Chondrocyte (in vitro differentiated cells): ENCODE measurements around the gene WWOX. TPM values are rescaled to one million over a fixed set of nuclear protein-coding genes. Genes with fewer than 3 reads are reported as not detected.

Source experiments
- DNase-seq: peaks from one replicate; pipeline ENCODE4 v3.0.0; 2021; ENCODE audit warnings: mixed read lengths, low spot score
- H3K27ac Mint-ChIP-seq: one replicate; pipeline ENCODE4 v1.8.0; 2021; ENCODE audit warnings: mild to moderate bottlenecking, moderate library complexity, mixed read lengths; ENCODE audit not compliant: unreplicated experiment
- H3K27me3 Mint-ChIP-seq: 2 replicates; pipeline ENCODE4 v1.8.0; 2021; ENCODE audit warnings: low read depth, mixed read lengths
- H3K36me3 Mint-ChIP-seq: 2 replicates; pipeline ENCODE4 v1.8.0; 2021; ENCODE audit warnings: low read depth, mixed read lengths
- H3K4me1 Mint-ChIP-seq: 2 replicates; pipeline ENCODE4 v1.8.0; 2021; ENCODE audit warnings: low read depth, mild to moderate bottlenecking, mixed read lengths
- H3K4me3 Mint-ChIP-seq: one replicate; pipeline ENCODE4 v1.8.0; 2021; ENCODE audit warnings: mild to moderate bottlenecking, moderate library complexity, mixed read lengths; ENCODE audit not compliant: unreplicated experiment
- H3K9me3 Mint-ChIP-seq: 2 replicates; pipeline ENCODE4 v1.8.0; 2021; ENCODE audit warnings: low read depth, mixed read lengths
- total RNA-seq: library from RNA; stranded (reverse); gene quantifications from 3 replicates; pipeline ENCODE4 v1.2.1, GENCODE V29; 2021
- TF ChIP-seq, protein P1 (sequence below): fragments of 200-600 bp; sonication (generic); IDR thresholded peaks from 2 replicates; pipeline ENCODE4 v1.5.0; 2021; ENCODE audit warnings: antibody characterized with exemption, mild to moderate bottlenecking, moderate library complexity

WWOX gene
- total RNA-seq, 1 donor from 2014 or later: 12.1 TPM

DNA sequence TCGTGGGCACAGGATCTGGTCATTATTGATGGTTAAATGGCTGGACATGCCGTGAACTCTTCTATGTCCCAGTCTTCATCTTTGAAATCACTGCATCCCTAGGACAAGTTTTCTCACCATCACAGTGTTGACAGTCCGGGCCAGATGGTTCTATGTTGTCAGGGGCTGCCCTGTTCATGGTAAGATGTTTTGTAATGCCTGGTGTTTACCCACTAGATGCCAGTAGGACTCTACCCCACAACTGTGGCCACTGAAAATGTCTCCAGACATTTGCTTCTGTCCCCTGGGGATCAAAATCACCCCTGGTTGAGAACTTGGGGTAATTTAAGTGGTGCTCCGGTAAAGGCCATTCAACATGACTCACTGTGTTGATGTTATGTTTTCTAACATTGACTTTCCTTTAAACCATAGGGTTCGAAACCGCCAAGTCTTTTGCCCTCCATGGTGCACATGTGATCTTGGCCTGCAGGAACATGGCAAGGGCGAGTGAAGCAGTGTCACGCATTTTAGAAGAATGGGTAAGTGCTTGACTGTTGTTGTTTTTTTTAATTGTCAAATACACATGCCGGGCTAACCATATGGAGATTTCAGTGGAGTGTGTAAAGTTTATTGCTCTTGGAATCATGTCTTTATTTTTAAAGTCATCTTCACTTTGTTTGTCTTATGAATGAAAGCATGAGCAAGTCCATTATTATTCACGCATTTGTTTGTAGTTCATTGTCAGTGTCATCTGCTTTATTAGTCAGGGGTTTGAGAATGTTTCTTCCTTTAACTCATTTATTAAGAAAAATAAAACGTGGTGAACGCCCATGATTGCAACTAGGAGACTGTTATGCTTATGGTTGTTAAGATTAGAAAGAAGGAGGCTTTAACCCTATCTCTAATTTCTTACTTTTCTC, 64.6 kb downstream of the WWOX start:
- Mint-ChIP-seq H3K9me3 (peaks cover 10% of the 10 kb centered on the region), H3K4me3 (no peak overlapping the region), H3K27ac (no peak overlapping the region), H3K36me3 (peaks cover 3% of the 10 kb centered on the region), H3K27me3 (no peaks in the 10 kb centered on the region), H3K4me1 (peaks cover 8% of the 10 kb centered on the region)
- TF ChIP-seq, protein P1, sequence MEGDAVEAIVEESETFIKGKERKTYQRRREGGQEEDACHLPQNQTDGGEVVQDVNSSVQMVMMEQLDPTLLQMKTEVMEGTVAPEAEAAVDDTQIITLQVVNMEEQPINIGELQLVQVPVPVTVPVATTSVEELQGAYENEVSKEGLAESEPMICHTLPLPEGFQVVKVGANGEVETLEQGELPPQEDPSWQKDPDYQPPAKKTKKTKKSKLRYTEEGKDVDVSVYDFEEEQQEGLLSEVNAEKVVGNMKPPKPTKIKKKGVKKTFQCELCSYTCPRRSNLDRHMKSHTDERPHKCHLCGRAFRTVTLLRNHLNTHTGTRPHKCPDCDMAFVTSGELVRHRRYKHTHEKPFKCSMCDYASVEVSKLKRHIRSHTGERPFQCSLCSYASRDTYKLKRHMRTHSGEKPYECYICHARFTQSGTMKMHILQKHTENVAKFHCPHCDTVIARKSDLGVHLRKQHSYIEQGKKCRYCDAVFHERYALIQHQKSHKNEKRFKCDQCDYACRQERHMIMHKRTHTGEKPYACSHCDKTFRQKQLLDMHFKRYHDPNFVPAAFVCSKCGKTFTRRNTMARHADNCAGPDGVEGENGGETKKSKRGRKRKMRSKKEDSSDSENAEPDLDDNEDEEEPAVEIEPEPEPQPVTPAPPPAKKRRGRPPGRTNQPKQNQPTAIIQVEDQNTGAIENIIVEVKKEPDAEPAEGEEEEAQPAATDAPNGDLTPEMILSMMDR: peak; percentile 72
- no peak for DNase-seq

DNA sequence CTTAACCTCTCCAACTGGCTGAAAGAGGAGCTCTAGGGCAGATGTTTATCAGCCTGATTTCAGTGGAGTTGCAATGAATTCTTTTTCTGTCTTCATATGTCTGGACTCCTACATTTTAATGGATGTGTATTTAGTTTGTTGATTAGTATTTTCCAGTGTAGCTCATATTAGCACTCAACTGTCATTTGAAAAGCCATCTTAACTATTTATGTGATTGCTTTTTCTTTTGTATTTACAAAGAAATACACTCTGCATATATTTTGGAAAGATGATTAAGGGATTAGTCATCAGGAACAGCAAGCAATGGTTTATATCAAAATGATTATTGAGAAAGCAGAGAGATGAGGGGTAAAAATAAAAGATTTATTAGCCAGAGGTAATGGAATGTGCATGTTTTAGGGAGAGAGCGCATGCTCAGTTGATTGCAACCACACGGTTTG, 71.1 kb downstream of the WWOX start:
- H3K4me1 Mint-ChIP-seq: peaks cover 4% of the 10 kb centered on the region
- no peaks in the 10 kb centered on the region for H3K27me3 Mint-ChIP-seq
- TF ChIP-seq, protein P1: no peak
- H3K4me3 Mint-ChIP-seq: no peak overlapping the region
- peaks cover 2% of the 10 kb centered on the region for H3K9me3 Mint-ChIP-seq
- no peak for DNase-seq
- no peaks in the 10 kb centered on the region for H3K36me3 Mint-ChIP-seq
- H3K27ac Mint-ChIP-seq: no peak overlapping the region

DNA sequence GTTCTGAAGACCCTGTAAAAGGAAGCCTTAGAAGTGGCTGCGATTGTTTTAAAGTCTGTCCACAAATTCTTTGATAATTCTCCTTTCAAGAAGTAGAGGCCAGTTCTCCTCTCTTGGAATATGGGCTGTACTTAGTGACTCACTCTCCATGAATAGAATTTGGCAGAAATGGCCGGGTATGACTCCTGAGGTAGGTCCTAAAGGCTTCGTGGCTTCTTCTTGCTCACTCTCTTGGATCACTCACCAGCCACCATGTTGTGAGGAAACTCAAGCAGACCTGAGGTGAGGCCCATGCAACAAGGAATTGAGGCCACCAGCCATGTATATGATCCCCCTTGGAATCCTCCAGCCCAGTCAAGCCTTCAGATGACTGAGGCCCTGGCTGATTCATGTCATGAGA, 75.8 kb downstream of the WWOX start:
- DNase-seq: no peak
- TF ChIP-seq, protein P1: no peak
- peaks cover 3% of the 10 kb centered on the region for H3K9me3 Mint-ChIP-seq

DNA sequence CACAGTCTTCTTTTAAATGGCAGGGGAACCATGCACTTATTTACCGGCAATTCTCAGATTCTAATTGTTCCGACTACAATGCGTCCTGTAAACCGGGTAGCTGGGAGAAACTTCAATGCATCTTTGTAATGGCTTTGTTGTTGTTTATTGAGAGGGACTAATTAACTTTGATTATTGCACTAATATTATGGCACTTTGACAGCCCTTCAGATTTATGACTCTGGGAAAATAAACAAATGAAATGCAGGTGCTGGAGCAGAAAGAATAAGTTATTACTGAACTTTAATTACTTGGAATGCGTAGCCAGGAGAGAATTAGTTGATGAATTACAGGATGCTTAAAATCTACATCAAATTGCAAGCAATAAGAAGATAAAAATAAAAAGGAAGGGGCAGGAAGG, 77.0 kb downstream of the WWOX start:
- H3K4me3 Mint-ChIP-seq: no peak overlapping the region
- H3K9me3 Mint-ChIP-seq: peaks cover 3% of the 10 kb centered on the region
- DNase-seq: no peak
- H3K27me3 Mint-ChIP-seq: peaks cover 3% of the 10 kb centered on the region
- TF ChIP-seq, protein P1: no peak
- peaks cover 9% of the 10 kb centered on the region for H3K4me1 Mint-ChIP-seq
- H3K36me3 Mint-ChIP-seq: peaks cover 4% of the 10 kb centered on the region
- H3K27ac Mint-ChIP-seq: no peak overlapping the region

More for the DNA sequence above, 75.8 kb downstream of the WWOX start:
- Mint-ChIP-seq H3K27ac (no peak overlapping the region), H3K27me3 (no peaks in the 10 kb centered on the region), H3K4me3 (no peak overlapping the region), H3K36me3 (peaks cover 2% of the 10 kb centered on the region), H3K4me1 (peaks cover 14% of the 10 kb centered on the region)

DNA sequence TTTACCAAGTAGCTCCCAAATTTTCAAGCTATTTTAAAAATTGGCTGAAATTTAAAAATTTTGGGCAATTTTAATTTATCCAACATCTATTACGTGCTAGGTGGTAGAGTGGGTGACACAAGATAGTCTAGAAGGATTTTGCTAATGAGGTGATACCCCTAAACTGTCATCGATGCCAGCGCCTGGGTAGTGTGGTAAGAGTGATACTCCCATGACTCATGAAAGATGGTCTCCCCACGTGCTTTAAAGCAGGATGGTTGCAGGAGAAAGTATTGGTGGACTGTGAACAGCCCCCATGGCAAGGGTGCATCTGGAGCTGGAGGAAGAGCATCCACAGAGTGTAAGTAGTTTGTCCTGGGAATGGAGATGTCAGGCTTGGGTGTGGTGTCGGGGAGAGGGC, 77.8 kb downstream of the WWOX start:
- peaks cover 3% of the 10 kb centered on the region for H3K27me3 Mint-ChIP-seq
- H3K27ac Mint-ChIP-seq: no peak overlapping the region
- H3K36me3 Mint-ChIP-seq: peaks cover 4% of the 10 kb centered on the region
- peaks cover 9% of the 10 kb centered on the region for H3K4me1 Mint-ChIP-seq
- TF ChIP-seq, protein P1: no peak
- DNase-seq: no peak
- no peak overlapping the region for H3K4me3 Mint-ChIP-seq
- H3K9me3 Mint-ChIP-seq: peaks cover 3% of the 10 kb centered on the region
